Uterus (tissue), 2 donors: ENCODE data around the gene ST8SIA6.

Source experiments
- POLR2A ChIP-seq, 2 donors: fragments of 450-650 bp; IDR thresholded peaks; one replicate each; pipeline ENCODE4 v1.6.1; 2016; ENCODE audit warnings: antibody characterized with exemption in 2 of 2, mild to moderate bottlenecking in 1 of 2, moderate library complexity in 1 of 2
- TF ChIP-seq, protein P1 (sequence below), 4 experiments: fragments of 200-600 bp in 2 of 4; fragments of 450-650 bp in 2 of 4; sonication (generic) in 2 of 4; IDR thresholded peaks; one replicate each; pipeline ENCODE4 v1.5.1; 2016 to 2019; ENCODE audit warnings: antibody characterized with exemption in 4 of 4, mild to moderate bottlenecking in 2 of 4, moderate library complexity in 1 of 4

DNA sequence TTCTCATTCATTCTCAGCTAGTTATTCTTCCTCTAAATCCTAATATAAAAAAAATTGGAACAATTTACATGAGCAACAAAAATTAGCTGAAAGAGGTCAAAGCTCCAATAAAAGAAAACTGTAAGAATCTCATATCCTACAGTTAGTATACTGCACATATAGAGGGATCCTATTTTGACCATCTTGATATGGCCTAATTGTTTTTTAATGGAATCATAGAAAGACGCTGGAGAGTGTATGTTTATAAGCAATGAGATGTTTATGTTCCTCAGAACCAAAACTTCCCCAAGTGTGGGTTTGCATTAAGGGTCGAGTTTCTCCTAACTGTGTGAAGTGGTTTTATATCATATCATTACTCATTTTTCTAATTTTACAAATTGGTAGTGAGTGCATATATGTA is 123.9 kb downstream of the ST8SIA6 start:
- TF ChIP-seq, protein P1, sequence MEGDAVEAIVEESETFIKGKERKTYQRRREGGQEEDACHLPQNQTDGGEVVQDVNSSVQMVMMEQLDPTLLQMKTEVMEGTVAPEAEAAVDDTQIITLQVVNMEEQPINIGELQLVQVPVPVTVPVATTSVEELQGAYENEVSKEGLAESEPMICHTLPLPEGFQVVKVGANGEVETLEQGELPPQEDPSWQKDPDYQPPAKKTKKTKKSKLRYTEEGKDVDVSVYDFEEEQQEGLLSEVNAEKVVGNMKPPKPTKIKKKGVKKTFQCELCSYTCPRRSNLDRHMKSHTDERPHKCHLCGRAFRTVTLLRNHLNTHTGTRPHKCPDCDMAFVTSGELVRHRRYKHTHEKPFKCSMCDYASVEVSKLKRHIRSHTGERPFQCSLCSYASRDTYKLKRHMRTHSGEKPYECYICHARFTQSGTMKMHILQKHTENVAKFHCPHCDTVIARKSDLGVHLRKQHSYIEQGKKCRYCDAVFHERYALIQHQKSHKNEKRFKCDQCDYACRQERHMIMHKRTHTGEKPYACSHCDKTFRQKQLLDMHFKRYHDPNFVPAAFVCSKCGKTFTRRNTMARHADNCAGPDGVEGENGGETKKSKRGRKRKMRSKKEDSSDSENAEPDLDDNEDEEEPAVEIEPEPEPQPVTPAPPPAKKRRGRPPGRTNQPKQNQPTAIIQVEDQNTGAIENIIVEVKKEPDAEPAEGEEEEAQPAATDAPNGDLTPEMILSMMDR (IDR thresholded peaks at IDR 0.05) = no peak
- TF ChIP-seq POLR2A (IDR thresholded peaks at IDR 0.05) = no peak
